Forelimb muscle (tissue), 1 donor: ENCODE data around the gene ZNF853. TPM values are rescaled to one million over a fixed set of nuclear protein-coding genes. Genes with fewer than 3 reads are reported as not detected.
"Not testable (repeated sequence)": the region's sequence is repeated elsewhere in the genome, so short reads cannot be mapped to it uniquely, and the experiment has no call there.

Experiments
- DNase-seq: peaks from one replicate; pipeline ENCODE4 v3.0.0-alpha.2; 2013; ENCODE audit warnings: low read depth
- polyA plus RNA-seq: library from polyadenylated mRNA; unstranded; fragments of 120-200 nt; gene quantifications from one replicate; pipeline ENCODE4 v1.2.1, GENCODE V29; 2013; ENCODE audit not compliant: insufficient read length

The ZNF853 gene
- polyA plus RNA-seq, 1 donor, result 16.6 TPM

DNA sequence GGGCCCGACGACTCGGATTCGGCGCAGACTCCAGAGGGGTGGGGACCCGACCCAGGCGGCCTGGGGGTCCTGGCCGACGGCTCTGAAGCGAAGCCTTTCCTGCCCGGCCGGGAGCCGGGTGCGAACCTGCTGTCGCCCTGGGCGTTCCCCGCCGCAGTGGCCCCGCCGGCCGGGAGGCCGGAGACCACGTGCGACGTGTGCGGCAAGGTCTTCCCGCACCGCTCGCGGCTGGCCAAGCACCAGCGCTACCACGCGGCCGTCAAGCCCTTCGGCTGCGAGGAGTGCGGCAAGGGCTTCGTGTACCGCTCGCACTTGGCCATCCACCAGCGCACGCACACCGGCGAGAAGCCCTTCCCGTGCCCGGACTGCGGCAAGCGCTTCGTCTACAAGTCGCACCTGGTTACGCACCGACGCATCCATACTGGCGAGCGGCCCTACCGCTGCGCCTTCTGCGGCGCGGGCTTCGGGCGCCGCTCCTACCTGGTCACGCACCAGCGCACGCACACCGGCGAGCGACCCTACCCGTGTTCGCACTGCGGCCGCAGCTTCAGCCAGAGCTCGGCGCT lies 37.1 kb downstream of the ZNF853 start:
- DNase-seq, result no peak

- DNase-seq, result no peak
Observed at GRCh38 chr7:6653071-6654003, 37.9 kb downstream of the ZNF853 start.

GRCh38 chr7:6654113-6654841 lies 38.9 kb downstream of the ZNF853 start:
- DNase-seq, result no peak

DNA sequence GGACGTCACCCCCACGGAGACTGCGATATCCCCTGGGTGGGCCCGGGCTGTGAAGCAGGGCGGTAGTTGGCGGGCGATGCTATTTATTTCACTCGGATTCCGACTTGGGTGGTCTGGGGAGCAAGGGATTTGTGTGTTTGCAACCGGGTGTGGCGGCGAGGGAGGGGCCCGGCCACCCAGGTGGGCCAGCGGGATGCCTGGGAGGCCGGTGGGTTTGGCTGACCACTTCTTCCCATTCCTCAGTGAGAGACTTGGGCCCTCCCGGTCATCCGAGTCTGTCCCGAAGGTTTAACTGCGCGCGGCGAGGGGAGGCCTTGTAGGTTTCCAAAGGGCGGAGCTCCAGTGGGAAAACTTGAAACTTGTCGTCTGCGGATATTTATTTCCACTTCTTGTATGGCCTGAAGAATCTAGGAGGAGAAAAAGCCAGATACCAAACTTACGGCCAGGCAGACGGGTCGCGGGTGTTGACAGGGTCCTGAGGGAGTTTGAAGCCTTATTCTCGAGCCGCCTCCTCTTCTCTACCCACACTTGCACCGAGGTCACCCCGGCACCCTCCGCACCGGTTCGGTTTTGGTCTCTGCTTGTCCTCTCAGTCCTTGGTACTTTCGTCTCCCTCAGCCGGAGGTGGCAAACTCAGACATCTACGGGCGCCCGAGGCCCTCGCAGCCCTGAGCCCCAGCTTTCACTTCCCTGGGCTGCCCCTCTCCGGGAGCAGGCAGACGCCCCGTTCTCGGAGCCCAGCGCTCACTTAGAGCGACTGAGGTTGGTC lies 39.6 kb downstream of the ZNF853 start:
- DNase-seq, result no peak

- DNase-seq, result no peak
Observed at GRCh38 chr7:6655636-6656385, 40.4 kb downstream of the ZNF853 start.

- no peak for DNase-seq
Observed at GRCh38 chr7:6656413-6656812, 41.0 kb downstream of the ZNF853 start.

DNA sequence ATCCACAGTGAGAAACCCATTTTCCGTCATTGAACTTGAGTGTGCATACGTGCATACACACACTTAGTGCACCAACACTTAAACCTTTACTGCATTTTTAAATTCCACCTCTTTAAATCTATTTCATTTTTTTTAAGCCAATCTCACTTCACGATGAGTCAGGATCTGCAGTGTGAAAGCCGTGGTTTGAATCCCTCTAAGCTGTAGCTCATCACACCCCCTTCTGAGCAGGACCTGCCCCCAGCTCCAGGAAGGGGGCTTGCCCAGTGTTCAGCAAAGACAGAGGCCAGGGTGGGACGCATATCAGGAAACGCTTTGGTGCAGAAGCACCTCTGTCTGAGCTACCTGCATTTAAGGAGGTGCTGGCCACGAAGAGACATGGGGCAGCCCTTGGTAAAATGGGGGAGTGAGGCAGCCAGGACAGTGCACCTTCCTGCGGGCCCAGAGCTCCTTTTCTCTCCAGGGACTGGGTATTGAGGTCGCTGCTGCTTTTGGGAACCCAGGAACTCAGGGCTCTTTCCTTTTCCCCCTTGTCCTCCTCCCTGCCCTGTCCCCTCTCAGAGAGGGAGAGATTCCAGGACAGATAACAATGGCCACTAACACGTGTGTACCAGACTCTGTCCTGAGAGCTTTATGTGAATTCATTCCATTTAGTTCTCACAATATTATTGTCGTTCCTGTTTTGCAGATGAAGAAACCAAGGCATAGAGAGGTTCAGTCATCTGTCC lies 43.4 kb downstream of the ZNF853 start:
- no peak for DNase-seq

DNA sequence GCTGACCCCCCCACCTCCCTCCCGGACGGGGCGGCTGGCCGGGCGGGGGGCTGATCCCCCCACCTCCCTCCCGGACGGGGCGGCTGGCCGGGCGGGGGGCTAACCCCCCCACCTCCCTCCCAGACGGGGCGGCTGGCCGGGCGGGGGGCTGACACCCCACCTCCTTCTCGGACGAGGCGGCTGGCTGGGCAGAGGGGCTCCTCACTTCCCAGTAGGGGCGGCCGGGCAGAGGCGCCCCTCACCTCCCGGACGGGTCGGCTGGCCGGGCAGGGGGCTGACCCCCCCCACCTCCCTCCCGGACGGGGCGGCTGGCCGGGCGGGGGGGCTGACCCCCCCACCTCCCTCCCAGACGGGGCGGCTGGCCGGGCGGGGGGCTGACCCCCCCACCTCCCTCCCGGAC lies 55.4 kb downstream of the ZNF853 start:
- DNase-seq, result not testable (repeated sequence)

Other genes with a start within 250 kb of the ZNF853 start
- gene RAC1, start 241.1 kb upstream of the ZNF853 start, polyA plus RNA-seq, result 157 TPM
- gene DAGLB, start 167.7 kb upstream of the ZNF853 start, polyA plus RNA-seq, result 12.0 TPM
- 155 TPM for gene KDELR2, start 131.5 kb upstream of the ZNF853 start, polyA plus RNA-seq
- gene GRID2IP, start 64.1 kb upstream of the ZNF853 start, polyA plus RNA-seq, result 0.10 TPM
- gene ZDHHC4, start 38.2 kb upstream of the ZNF853 start, polyA plus RNA-seq, result 45.1 TPM
- gene INTS15, start 25.6 kb upstream of the ZNF853 start, polyA plus RNA-seq, result 23.5 TPM
- 27.5 TPM for gene ZNF316, start 21.7 kb downstream of the ZNF853 start, polyA plus RNA-seq
- 17.6 TPM for gene ZNF12, start 91.3 kb downstream of the ZNF853 start, polyA plus RNA-seq
- gene RSPH10B2, start 138.5 kb downstream of the ZNF853 start, polyA plus RNA-seq, result 0.78 TPM
- 46.5 TPM for gene CCZ1B, start 210.7 kb downstream of the ZNF853 start, polyA plus RNA-seq